Osteoblast (primary cell): ENCODE measurements around the gene OR4L1. TPM values are rescaled to one million over a fixed set of nuclear protein-coding genes. Genes with fewer than 3 reads are reported as not detected.

Experiments
- DNase-seq: peaks from one replicate; pipeline ENCODE4 v3.0.0; 2011; ENCODE audit warnings: low spot score, mixed read lengths; ENCODE audit not compliant: insufficient read length; ENCODE audit errors: missing footprints
- H2AFZ ChIP-seq: 2 replicates; pipeline ENCODE4 v1.6.0; 2011; ENCODE audit warnings: mild to moderate bottlenecking, low read length
- H3K27ac ChIP-seq: 2 replicates; pipeline ENCODE4 v1.5.1; 2011; ENCODE audit warnings: mild to moderate bottlenecking, low read depth, low read length, moderate library complexity
- H3K27me3 ChIP-seq: 2 replicates; pipeline ENCODE4 v1.6.0; 2012; ENCODE audit warnings: mild to moderate bottlenecking, control low read depth, inconsistent platforms, low read length, moderate library complexity; ENCODE audit not compliant: insufficient read depth
- H3K36me3 ChIP-seq: 2 replicates; pipeline ENCODE4 v1.5.1; 2011; ENCODE audit warnings: mild to moderate bottlenecking, low read length, control low read depth, moderate library complexity; ENCODE audit not compliant: insufficient read depth
- H3K4me1 ChIP-seq: 2 replicates; pipeline ENCODE4 v1.5.1; 2011; ENCODE audit warnings: mild to moderate bottlenecking, low read length, control low read depth, moderate library complexity; ENCODE audit not compliant: insufficient read depth
- H3K4me2 ChIP-seq: 2 replicates; pipeline ENCODE4 v1.6.0; 2011; ENCODE audit warnings: mild to moderate bottlenecking, low read length; ENCODE audit not compliant: insufficient read depth
- H3K4me3 ChIP-seq: fragments of 200-600 bp; sonication (generic); 3 replicates; pipeline ENCODE4 v1.5.1; 2012; ENCODE audit warnings: mild to moderate bottlenecking, low read length, inconsistent platforms; ENCODE audit not compliant: insufficient read depth
- H3K79me2 ChIP-seq: 2 replicates; pipeline ENCODE4 v1.6.0; 2012; ENCODE audit warnings: mild to moderate bottlenecking, low read length, control low read depth, inconsistent platforms; ENCODE audit not compliant: insufficient read depth
- H3K9me3 ChIP-seq: 2 replicates; pipeline ENCODE4 v1.5.1; 2011; ENCODE audit warnings: low read depth, low read length, control low read depth
- H4K20me1 ChIP-seq: 2 replicates; pipeline ENCODE4 v1.6.0; 2012; ENCODE audit warnings: mild to moderate bottlenecking, low read length, control low read depth; ENCODE audit not compliant: insufficient read depth
- CTCF ChIP-seq: IDR thresholded peaks from 2 replicates; pipeline ENCODE4 v1.5.1; 2011; ENCODE audit warnings: mild to moderate bottlenecking, low read depth, low read length, moderate library complexity; ENCODE audit errors: extremely low read depth
- total RNA-seq: library from RNA; depleted of rRNA; stranded (reverse); fragments of >200 nt; gene quantifications from 2 replicates; pipeline ENCODE4 v1.2.3, GENCODE V29; 2012

Gene OR4L1
- total RNA-seq, 1 donor, result not detected

- Histone ChIP-seq H3K9me3 (peaks cover 2% of the 10 kb centered on the region), H3K4me1 (no peaks in the 10 kb centered on the region), H3K79me2 (no peaks in the 10 kb centered on the region), H3K36me3 (no peaks in the 10 kb centered on the region), H3K27ac (no peak within 1 kb of the TSS), H3K27me3 (no peaks in the 10 kb centered on the region), H3K4me3 (no peak within 1 kb of the TSS), H3K4me2 (no peak within 1 kb of the TSS), H4K20me1 (no peaks in the 10 kb centered on the region), H2AFZ (no peak within 1 kb of the TSS)
- TF ChIP-seq CTCF, result no peak
- no peak for DNase-seq
These were observed 23.9 kb upstream of the OR4L1 start, which contains the start of gene OR4K13 for GRCh38 chr14:20035938-20036337. Gene OR4K13, minus strand, starts transcription at chr14:20036038. Its CDS starts 1,280 bp downstream, at chr14:20034758.

DNA sequence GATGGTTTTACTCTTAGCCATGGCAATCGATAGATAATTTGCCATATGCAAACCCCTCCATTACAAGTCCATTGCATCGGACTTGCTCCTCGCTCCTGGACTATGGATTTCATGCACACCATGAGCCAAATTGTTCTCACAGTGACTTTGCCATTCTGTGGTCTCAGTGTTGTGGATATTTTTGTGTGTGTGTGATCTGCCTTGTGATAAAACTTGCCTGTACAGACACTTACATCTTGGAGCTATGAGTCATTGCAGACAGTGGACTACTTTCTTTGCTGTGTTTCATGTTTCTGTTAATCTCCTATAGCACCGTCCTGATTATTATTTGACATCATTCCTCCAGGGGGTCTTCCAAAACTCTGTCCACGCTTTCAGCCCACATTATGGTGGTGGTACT is 15.6 kb upstream of the OR4L1 start:
- Histone ChIP-seq H3K4me3 (no peak overlapping the region), H3K9me3 (peaks cover 3% of the 10 kb centered on the region), H4K20me1 (no peaks in the 10 kb centered on the region), H3K4me1 (no peaks in the 10 kb centered on the region), H3K27me3 (no peaks in the 10 kb centered on the region), H2AFZ (no peak overlapping the region), H3K79me2 (no peaks in the 10 kb centered on the region), H3K27ac (no peak overlapping the region), H3K36me3 (no peaks in the 10 kb centered on the region), H3K4me2 (no peak overlapping the region)
- DNase-seq, result no peak
- no peak for TF ChIP-seq CTCF

DNA sequence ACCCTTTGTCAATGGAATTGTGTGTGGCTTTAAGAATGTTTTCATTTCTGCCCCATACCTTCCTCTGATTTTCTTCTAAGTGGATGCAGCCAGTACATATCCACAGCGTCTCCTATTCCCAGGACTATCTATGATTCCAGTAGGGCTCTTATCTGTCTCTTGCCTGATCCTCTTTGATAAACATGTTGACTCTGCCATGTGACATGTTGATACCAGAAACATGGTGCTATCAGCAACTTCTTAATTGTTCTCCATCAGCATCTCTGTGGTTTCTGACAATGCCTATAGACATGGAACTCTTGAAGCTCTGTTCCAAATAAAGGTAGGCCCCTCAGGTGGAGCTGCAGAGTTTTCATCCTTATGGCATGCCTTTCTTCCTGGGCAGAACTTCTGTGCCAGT is 11.6 kb upstream of the OR4L1 start:
- no peaks in the 10 kb centered on the region for H3K79me2 ChIP-seq
- H3K4me2 ChIP-seq, result no peak overlapping the region
- no peak overlapping the region for H2AFZ ChIP-seq
- H3K36me3 ChIP-seq, result no peaks in the 10 kb centered on the region
- TF ChIP-seq CTCF, result no peak
- peaks cover 3% of the 10 kb centered on the region for H3K9me3 ChIP-seq
- H3K27me3 ChIP-seq, result no peaks in the 10 kb centered on the region
- H3K27ac ChIP-seq, result no peak overlapping the region
- H3K4me1 ChIP-seq, result no peaks in the 10 kb centered on the region
- no peak overlapping the region for H3K4me3 ChIP-seq
- DNase-seq, result no peak
- no peaks in the 10 kb centered on the region for H4K20me1 ChIP-seq

- Histone ChIP-seq H3K4me2 (no peak overlapping the region), H3K79me2 (no peaks in the 10 kb centered on the region), H3K36me3 (no peaks in the 10 kb centered on the region), H3K9me3 (no peaks in the 10 kb centered on the region), H2AFZ (no peak overlapping the region), H3K4me1 (no peaks in the 10 kb centered on the region), H4K20me1 (no peaks in the 10 kb centered on the region), H3K27ac (no peak overlapping the region), H3K4me3 (no peak overlapping the region), H3K27me3 (no peaks in the 10 kb centered on the region)
- no peak for DNase-seq
- no peak for TF ChIP-seq CTCF
These were observed 32.2 kb downstream of the OR4L1 start for GRCh38 chr14:20092050-20092449.
